ENCODE results near the gene CIZ1. TPM values are rescaled to one million over a fixed set of nuclear protein-coding genes. Genes with fewer than 3 reads are reported as not detected.

The CIZ1 gene
- total and polyA plus RNA-seq, 10 of the 15 experiments (the other 5 are each of a cell fraction or from before 2014, with no cell fraction given), result 1.8 to 91.6 (median 35.4) TPM

- TF ChIP-seq SREBF1 (IDR thresholded peaks at IDR 0.05; ENCODE audit: low read length) (no peak), ZNF274 (IDR thresholded peaks at IDR 0.05; ENCODE audit: insufficient read depth, insufficient read length) (no peak), IKZF2 (IDR thresholded peaks at IDR 0.05) (no peak), RELA (IDR thresholded peaks at IDR 0.05; ENCODE audit: borderline replicate concordance, partially characterized antibody) (peak; percentile 21), ZNF217 (IDR thresholded peaks at IDR 0.05) (no peak), IRF5 (IDR thresholded peaks at IDR 0.05; ENCODE audit: borderline replicate concordance) (no peak), FOXM1 (IDR thresholded peaks at IDR 0.05; ENCODE audit: low read depth, low read length) (peak; percentile 75), CBFB (IDR thresholded peaks at IDR 0.05; ENCODE audit: low read depth) (peak; percentile 54), MLLT1 (IDR thresholded peaks at IDR 0.05) (no peak), BCL11A (IDR thresholded peaks at IDR 0.05; ENCODE audit: low read depth, low read length) (peak; percentile 8; the same call in 1 of the 2 replicates), NBN (IDR thresholded peaks at IDR 0.05) (peak; percentile 46; the same call in 1 of the 2 replicates), POLR2A (IDR thresholded peaks at IDR 0.05; ENCODE audit: low read depth, low read length) (peak; percentile 65), ZNF207 (IDR thresholded peaks at IDR 0.05; ENCODE audit: borderline replicate concordance) (0 out of 2 replicates have a peak, but pooled peaks have one; percentile 43), MEF2A (IDR thresholded peaks at IDR 0.05; ENCODE audit: insufficient read depth, low read depth, low read length) (0 out of 2 replicates have a peak, but pooled peaks have one; percentile 50), TCF3 (IDR thresholded peaks at IDR 0.05; ENCODE audit: borderline replicate concordance, insufficient read depth, low read depth, low read length) (no peak), ZNF592 (IDR thresholded peaks at IDR 0.05) (peak; percentile 94; the same call in 1 of the 2 replicates), CBX5 (IDR thresholded peaks at IDR 0.05; ENCODE audit: low read depth) (no peak), FOS (IDR thresholded peaks at IDR 0.05; ENCODE audit: borderline replicate concordance, extremely low read depth, insufficient read length) (no peak)
Observed at GRCh38 chr9:128117613-128118471, 73.5 kb downstream of the CIZ1 start (continued).
